GM12878 (cell line): ENCODE data around the gene FBXL17. TPM values are rescaled to one million over a fixed set of nuclear protein-coding genes. Genes with fewer than 3 reads are reported as not detected.
"Not testable (repeated sequence)": the region's sequence is repeated elsewhere in the genome, so short reads cannot be mapped to it uniquely, and the experiment has no call there.

ENCODE experiments used
- ATAC-seq: fragments of 200-7000 bp; cut with Tn5 transposase; 3 replicates; pipeline ENCODE4 v1.9.1; 2020; ENCODE audit warnings: mild to moderate bottlenecking, moderate library complexity
- BruUV-seq: library from RNA; stranded (reverse); fragments of 400-500 nt; replicated peaks from 2 replicates; lab custom pipeline; 2021; lab: Mats Ljungman, UMichigan
- CTCF ChIA-PET: fragments of 300-600 bp; sonication (Branson Sonifier 250); formaldehyde crosslinking; extraction: SDS; loops from one replicate; lab custom pipeline; 2021; ENCODE audit warnings: inconsistent platforms; lab: Yijun Ruan, JAX
- POLR2A ChIA-PET: fragments of 350-600 bp; formaldehyde crosslinking; extraction: SDS; loops from one replicate; lab custom pipeline; 2021; ENCODE audit warnings: inconsistent platforms; lab: Charles Lee
- RAD21 ChIA-PET: fragments of 300-600 bp; sonication (Branson Sonifier 250); formaldehyde crosslinking; loops from one replicate; lab custom pipeline; 2023; ENCODE audit warnings: antibody characterized with exemption; ENCODE audit not compliant: unreplicated experiment; lab: Charles Lee
- SMC1A ChIA-PET: fragments of 300-600 bp; sonication (Branson Sonifier 250); formaldehyde crosslinking; loops from one replicate; lab custom pipeline; 2023; ENCODE audit not compliant: unreplicated experiment, uncharacterized antibody; lab: Charles Lee
- DNase-seq: peaks from one replicate; pipeline ENCODE4 v3.0.0-alpha.2; 2011; ENCODE audit warnings: low read depth, low spot score
- FAIRE-seq: peaks from 3 replicates; lab custom pipeline; 2011; peaks lifted over from hg19 to GRCh38; lab: Jason Lieb, UNC
- H2AFZ ChIP-seq: 2 replicates; pipeline ENCODE4 v1.6.0; 2011; ENCODE audit warnings: low read depth, low read length, control low read depth; ENCODE audit not compliant: control insufficient read depth
- H3K27ac ChIP-seq: 2 replicates; pipeline ENCODE4 v1.5.1; 2011; ENCODE audit warnings: control low read depth; ENCODE audit not compliant: control insufficient read depth, insufficient read depth
- H3K27me3 ChIP-seq, 2 experiments: replicated peaks in 1 of 2; 2 replicates each; pipeline versions ENCODE4 v1.6.0 to v1.6.1; 2011; ENCODE audit warnings: low read length in 1 of 2; ENCODE audit not compliant: control insufficient read depth in 2 of 2, insufficient read depth in 2 of 2
- H3K36me3 ChIP-seq, 2 experiments: 2 replicates each; pipeline ENCODE4 v1.5.1; 2011; ENCODE audit warnings: low read length in 1 of 2; ENCODE audit not compliant: control insufficient read depth in 2 of 2, insufficient read depth in 2 of 2
- H3K4me1 ChIP-seq: 2 replicates; pipeline ENCODE4 v1.6.1; 2011; ENCODE audit warnings: mild to moderate bottlenecking, low read length, moderate library complexity, mixed read lengths; ENCODE audit not compliant: control insufficient read depth, insufficient read depth
- H3K4me2 ChIP-seq: 2 replicates; pipeline ENCODE4 v1.6.0; 2011; ENCODE audit warnings: control low read depth; ENCODE audit not compliant: control insufficient read depth, insufficient read depth
- H3K4me3 ChIP-seq: fragments of 200-600 bp; sonication (generic); 2 replicates; pipeline ENCODE4 v1.5.1; 2016
- H3K79me2 ChIP-seq: 2 replicates; pipeline ENCODE4 v1.6.0; 2011; ENCODE audit warnings: low read length; ENCODE audit not compliant: control insufficient read depth, insufficient read depth
- H3K9ac ChIP-seq: 2 replicates; pipeline ENCODE4 v1.8.0; 2011; ENCODE audit warnings: low read length, control low read depth, mixed read lengths; ENCODE audit not compliant: control insufficient read depth, insufficient read depth
- H3K9me3 ChIP-seq: replicated peaks from 3 replicates; pipeline ENCODE4 v1.5.1; 2011; ENCODE audit warnings: mild to moderate bottlenecking, low read length; ENCODE audit not compliant: control insufficient read depth, insufficient read depth
- H4K20me1 ChIP-seq: 2 replicates; pipeline ENCODE4 v1.6.0; 2011; ENCODE audit not compliant: control insufficient read depth, insufficient read depth
- CUX1 ChIP-seq: IDR thresholded peaks from 2 replicates; pipeline ENCODE4 v1.6.1; 2012; ENCODE audit warnings: improper control_type of control experiment, low read depth, low read length; ENCODE audit not compliant: insufficient replicate concordance
- NR2F1 ChIP-seq: fragments of 450-650 bp; conservative IDR thresholded peaks from 2 replicates; pipeline ENCODE4 v1.6.1; 2017; ENCODE audit warnings: mild to moderate bottlenecking
- WGBS: methylation state at CpG from one replicate; pipeline ENCODE4 v1.1.6; 2016; ENCODE audit warnings: low lambda C conversion rate; ENCODE audit not compliant: insufficient replicate concordance, insufficient coverage; ENCODE audit errors: missing lambda C conversion rate; 5-methylcytosine and 5-hydroxymethylcytosine counted together
- in situ Hi-C: fragments of 300-500 bp; cut with MboI; formaldehyde crosslinking; loops from 9 replicates; pipeline ENCODE4 v1.14.3; 2018; ENCODE audit warnings: mixed read lengths
- intact Hi-C: fragments of 100-400 bp; cut with micrococcal nuclease; formaldehyde crosslinking; loops from one replicate; pipeline ENCODE4 v1.14.2; 2022; ENCODE audit not compliant: unreplicated experiment
- polyA plus RNA-seq, 11 experiments: library from polyadenylated mRNA; depleted of rRNA in 4 of 11; unstranded in 6 of 11; stranded (reverse) in 5 of 11; fragments of >200 nt; fragmentation: Nextera tagmentation in 4 of 11; fragmentation: Illumina TruSeq in 1 of 11; extraction: Ambion mirVana in 4 of 11; extraction: Trizol in 1 of 11; gene quantifications; 1 replicate in 1 of 11; 2 replicates in 10 of 11; pipeline versions ENCODE4 v1.2.1 to v1.2.3, GENCODE V29; 2011 to 2016; ENCODE audit warnings: inconsistent platforms in 2 of 11, missing spikeins in 2 of 11, low read depth in 1 of 11
- total RNA-seq, 4 experiments: library from RNA; depleted of rRNA in 3 of 4; stranded (reverse); fragments of >200 nt in 3 of 4; fragmentation: Illumina TruSeq in 1 of 4; extraction: Trizol in 1 of 4; gene quantifications; 2 replicates each; pipeline versions ENCODE4 v1.2.1 to v1.2.3, GENCODE V29; 2013 to 2021

FBXL17 gene
- total and polyA plus RNA-seq, 10 of the 15 experiments (the other 5 are each of a cell fraction or from before 2014, with no cell fraction given): 0.88 to 9.0 (median 4.4) TPM

GRCh38 chr5:108398964-108399363 is 17.1 kb upstream of the FBXL17 start (continued):
- TF ChIP-seq CUX1 (no peak), NR2F1 (no peak)

- H3K9me3 ChIP-seq, H3K27ac ChIP-seq, ATAC-seq, intact Hi-C loops, FAIRE-seq, H3K27me3 ChIP-seq, H3K4me3 ChIP-seq, H3K4me2 ChIP-seq, H3K4me1 ChIP-seq, H3K36me3 ChIP-seq, H2AFZ ChIP-seq, CTCF ChIA-PET, RAD21 ChIA-PET, H3K9ac ChIP-seq, SMC1A ChIA-PET, H3K79me2 ChIP-seq, in situ Hi-C loops, POLR2A ChIA-PET, BruUV-seq, DNase-seq, H4K20me1 ChIP-seq: not testable (repeated sequence)
- WGBS: 88% methylated on average over 5 of the region's 5 CpGs
Measured at GRCh38 chr5:108396837-108397236, 14.9 kb upstream of the FBXL17 start.
